Measurements from ENCODE around the gene PCAT6.

The PCAT6 gene

GRCh38 chr1:202810193-202810614 lies 550 bp upstream of the PCAT6 start:
- Histone ChIP-seq H3K27me3 (ENCODE audit: control insufficient read depth, insufficient read depth, low read length) (no peaks in the 10 kb centered on the region), H3K79me2 (peaks cover 2% of the 10 kb centered on the region), H3K9ac (no peak overlapping the region), H3K9me3 (ENCODE audit: control insufficient read depth, low read length) (no peaks in the 10 kb centered on the region), H3K4me2 (ENCODE audit: low read length) (peak overlapping the region; percentile 96), H2AFZ (peak overlapping the region; percentile 95), H3K36me3 (ENCODE audit: control insufficient read depth, insufficient read depth, low read length) (no peaks in the 10 kb centered on the region), H3K4me3 (ENCODE audit: low read depth, low read length) (peak overlapping the region; percentile 64), H3K4me1 (peaks cover 7% of the 10 kb centered on the region), H3K27ac (peak overlapping the region; percentile 83)
- TF ChIP-seq CTCF (IDR thresholded peaks at IDR 0.05), result no peak

- Histone ChIP-seq H3K4me2 (ENCODE audit: low read length) (peak overlapping the region; percentile 96), H3K36me3 (ENCODE audit: control insufficient read depth, insufficient read depth, low read length) (no peaks in the 10 kb centered on the region), H3K4me1 (no peaks in the 10 kb centered on the region), H3K4me3 (ENCODE audit: low read depth, low read length) (peak overlapping the region; percentile 64), H3K9ac (no peak overlapping the region), H2AFZ (peak overlapping the region; percentile 95), H3K9me3 (ENCODE audit: control insufficient read depth, low read length) (no peaks in the 10 kb centered on the region), H3K27ac (no peak overlapping the region), H3K79me2 (peaks cover 2% of the 10 kb centered on the region), H3K27me3 (ENCODE audit: control insufficient read depth, insufficient read depth, low read length) (no peaks in the 10 kb centered on the region)
- TF ChIP-seq CTCF (IDR thresholded peaks at IDR 0.05), result no peak
Observed at GRCh38 chr1:202811296-202812175, 782 bp downstream of the PCAT6 start.

- Histone ChIP-seq H3K27ac (no peak overlapping the region), H3K4me3 (ENCODE audit: low read depth, low read length) (no peak overlapping the region), H2AFZ (no peak overlapping the region), H3K9ac (no peak overlapping the region), H3K9me3 (ENCODE audit: control insufficient read depth, low read length) (no peaks in the 10 kb centered on the region), H3K79me2 (peaks cover 2% of the 10 kb centered on the region), H3K4me2 (ENCODE audit: low read length) (peak overlapping the region; percentile 96), H3K4me1 (no peaks in the 10 kb centered on the region), H3K27me3 (ENCODE audit: control insufficient read depth, insufficient read depth, low read length) (no peaks in the 10 kb centered on the region), H3K36me3 (ENCODE audit: control insufficient read depth, insufficient read depth, low read length) (no peaks in the 10 kb centered on the region)
- no peak for TF ChIP-seq CTCF (IDR thresholded peaks at IDR 0.05)
Observed at GRCh38 chr1:202812176-202813026, 1.6 kb downstream of the PCAT6 start.

- Histone ChIP-seq H3K27me3 (ENCODE audit: control insufficient read depth, insufficient read depth, low read length) (no peaks in the 10 kb centered on the region), H3K36me3 (ENCODE audit: control insufficient read depth, insufficient read depth, low read length) (no peaks in the 10 kb centered on the region), H3K4me3 (ENCODE audit: low read depth, low read length) (no peak overlapping the region), H3K79me2 (no peaks in the 10 kb centered on the region), H3K4me2 (ENCODE audit: low read length) (no peak overlapping the region), H3K4me1 (no peaks in the 10 kb centered on the region), H2AFZ (no peak overlapping the region), H3K9ac (no peak overlapping the region), H3K27ac (no peak overlapping the region), H3K9me3 (ENCODE audit: control insufficient read depth, low read length) (no peaks in the 10 kb centered on the region)
- no peak for TF ChIP-seq CTCF (IDR thresholded peaks at IDR 0.05)
Observed at GRCh38 chr1:202815120-202815519, 4.4 kb downstream of the PCAT6 start.
